Left renal cortex interstitium (tissue), 4 donors: ENCODE results near the gene ANKFN1. TPM values are rescaled to one million over a fixed set of nuclear protein-coding genes. Genes with fewer than 3 reads are reported as not detected.

Source experiments
- DNase-seq, 4 donors: peaks; one replicate each; pipeline ENCODE4 v3.0.0-alpha.2; 2013; ENCODE audit warnings: low read depth in 4 of 4, low spot score in 2 of 4, missing footprints in 1 of 4
- polyA plus RNA-seq, 4 donors: library from polyadenylated mRNA; unstranded; fragments of 120-200 nt; gene quantifications; one replicate each; pipeline ENCODE4 v1.2.1, GENCODE V29; 2013; ENCODE audit not compliant: insufficient read length in 4 of 4

ANKFN1 gene
- polyA plus RNA-seq, 4 donors: 0.35 to 1.4 (median 0.77) TPM

DNA sequence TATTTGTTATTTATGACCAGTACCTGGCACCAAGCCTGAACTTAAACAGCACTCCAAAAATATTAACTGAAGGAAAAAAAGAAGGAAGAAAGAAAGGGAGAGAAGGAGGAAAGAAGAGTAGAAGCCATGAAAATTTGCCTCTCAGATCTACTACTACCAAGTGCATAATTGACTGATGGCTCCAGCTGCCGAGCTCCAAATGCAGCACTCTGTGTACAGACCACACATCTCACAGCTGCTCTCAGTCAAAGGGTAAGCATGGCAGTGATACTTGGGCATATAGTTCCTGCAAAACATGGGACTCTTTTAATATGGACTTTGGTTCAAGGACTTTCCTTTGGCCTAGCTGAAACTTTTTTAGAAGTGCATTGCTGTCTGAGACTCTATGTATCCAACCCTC, 396.2 kb downstream of the ANKFN1 start:
- no peak for DNase-seq

DNA sequence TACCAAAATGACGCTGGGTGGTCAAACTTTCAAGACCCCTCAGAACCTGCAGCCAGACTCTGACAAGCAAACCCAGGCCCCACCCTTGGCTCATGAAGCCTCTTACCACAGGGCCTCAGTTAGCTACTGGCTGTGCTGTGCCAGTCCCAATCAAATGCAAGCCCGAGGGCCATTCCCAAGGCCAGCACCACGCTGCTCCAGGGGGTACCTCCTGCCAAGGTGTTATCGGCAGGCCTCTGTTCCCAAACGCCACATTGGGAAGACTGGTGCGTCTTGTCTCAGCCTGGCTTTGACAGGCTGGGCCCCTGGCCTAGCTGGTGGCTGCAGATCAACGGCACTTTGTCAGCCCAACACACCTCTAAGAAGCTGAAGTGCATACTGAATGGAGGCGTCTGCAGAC, 404.4 kb downstream of the ANKFN1 start:
- no peak for DNase-seq

DNA sequence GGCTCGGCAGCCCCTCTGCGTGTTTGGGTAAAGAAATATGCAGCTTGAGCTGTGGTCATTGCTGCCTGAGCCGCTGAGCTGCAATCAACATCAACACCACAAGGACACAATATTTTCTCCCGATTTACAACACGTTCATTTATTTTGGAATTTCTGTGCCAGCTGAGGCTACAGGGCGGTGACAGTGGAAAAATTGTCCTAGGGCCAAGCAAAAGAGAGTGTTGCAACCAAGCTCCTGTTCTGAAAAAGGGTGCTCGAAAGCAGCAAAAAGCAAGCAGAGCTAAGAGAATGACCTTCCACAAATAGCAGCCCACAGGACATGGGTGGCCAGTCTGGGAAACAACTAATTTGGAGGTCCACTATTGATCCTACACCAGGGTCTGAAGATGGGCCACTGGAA, 404.8 kb downstream of the ANKFN1 start:
- DNase-seq: no peak
